Neural progenitor cell (in vitro differentiated cells): ENCODE data around the gene YBEY. TPM values are rescaled to one million over a fixed set of nuclear protein-coding genes. Genes with fewer than 3 reads are reported as not detected.

Experiments used
- DNase-seq: peaks from one replicate; pipeline ENCODE4 v3.0.0-alpha.2; 2016; ENCODE audit warnings: low spot score
- H2AFZ ChIP-seq: fragments of 200-600 bp; sonication (generic); replicated peaks from 2 replicates; pipeline ENCODE4 v1.6.1; 2016; ENCODE audit warnings: antibody characterized with exemption
- H3F3A ChIP-seq: fragments of 200-600 bp; sonication (generic); 2 replicates; pipeline ENCODE4 v1.6.1; 2016; ENCODE audit warnings: antibody characterized with exemption, low read depth
- H3K27ac ChIP-seq: fragments of 200-600 bp; sonication (generic); 2 replicates; pipeline ENCODE4 v1.5.1; 2016; ENCODE audit warnings: mild to moderate bottlenecking
- H3K27me3 ChIP-seq: fragments of 200-600 bp; sonication (generic); 2 replicates; pipeline ENCODE4 v1.6.1; 2016; ENCODE audit warnings: mild to moderate bottlenecking, moderate library complexity
- H3K36me3 ChIP-seq: fragments of 200-600 bp; sonication (generic); 2 replicates; pipeline ENCODE4 v1.5.1; 2016
- H3K4me1 ChIP-seq: fragments of 200-600 bp; sonication (generic); 2 replicates; pipeline ENCODE4 v1.6.1; 2016; ENCODE audit warnings: mixed run types
- H3K4me2 ChIP-seq: fragments of 200-600 bp; sonication (generic); 2 replicates; pipeline ENCODE4 v1.6.1; 2016
- H3K4me3 ChIP-seq: fragments of 200-600 bp; sonication (generic); 2 replicates; pipeline ENCODE4 v1.5.1; 2016
- H3K79me2 ChIP-seq: fragments of 200-600 bp; sonication (generic); 2 replicates; pipeline ENCODE4 v1.6.1; 2016; ENCODE audit warnings: low read depth
- H3K9ac ChIP-seq: fragments of 200-600 bp; sonication (generic); 2 replicates; pipeline ENCODE4 v1.6.1; 2016
- H3K9me3 ChIP-seq: fragments of 200-600 bp; sonication (generic); 2 replicates; pipeline ENCODE4 v1.5.1; 2016; ENCODE audit warnings: low read depth
- H4K20me1 ChIP-seq: fragments of 200-600 bp; sonication (generic); 2 replicates; pipeline ENCODE4 v1.6.1; 2016; ENCODE audit warnings: low read depth
- H3K27ac Mint-ChIP-seq: 3 replicates; pipeline ENCODE4 v1.8.0; 2021; ENCODE audit warnings: mixed read lengths
- H3K27me3 Mint-ChIP-seq: 2 replicates; pipeline ENCODE4 v1.8.0; 2022; ENCODE audit warnings: low read depth, mild to moderate bottlenecking, inconsistent platforms, moderate library complexity, mixed read lengths; ENCODE audit not compliant: insufficient read depth
- H3K36me3 Mint-ChIP-seq: 3 replicates; pipeline ENCODE4 v1.8.0; 2021; ENCODE audit warnings: mixed read lengths
- H3K4me1 Mint-ChIP-seq: 3 replicates; pipeline ENCODE4 v1.8.0; 2021; ENCODE audit warnings: mixed read lengths
- H3K4me3 Mint-ChIP-seq: 3 replicates; pipeline ENCODE4 v1.8.0; 2021; ENCODE audit warnings: mild to moderate bottlenecking, moderate library complexity, mixed read lengths
- H3K9me3 Mint-ChIP-seq: 3 replicates; pipeline ENCODE4 v1.8.0; 2020; ENCODE audit warnings: mixed read lengths
- CTCF ChIP-seq: fragments of 200-600 bp; sonication (generic); IDR thresholded peaks from 2 replicates; pipeline ENCODE4 v1.5.1; 2017; ENCODE audit warnings: antibody characterized with exemption, mild to moderate bottlenecking
- EZH2 ChIP-seq: fragments of 200-600 bp; sonication (generic); IDR thresholded peaks from 2 replicates; pipeline ENCODE4 v1.6.1; 2017; ENCODE audit warnings: antibody characterized with exemption, mild to moderate bottlenecking, moderate library complexity
- EZH2phosphoT487 ChIP-seq: fragments of 200-600 bp; sonication (generic); IDR thresholded peaks from 2 replicates; pipeline ENCODE4 v1.6.1; 2017; ENCODE audit warnings: antibody characterized with exemption
- total RNA-seq: library from RNA; depleted of rRNA; stranded (reverse); fragments of >200 nt; gene quantifications from 2 replicates; pipeline ENCODE4 v1.2.3, GENCODE V29; 2015; ENCODE audit warnings: low replicate concordance

YBEY gene
- total RNA-seq, 1 donor from 2014 or later: 47.3 TPM

DNA sequence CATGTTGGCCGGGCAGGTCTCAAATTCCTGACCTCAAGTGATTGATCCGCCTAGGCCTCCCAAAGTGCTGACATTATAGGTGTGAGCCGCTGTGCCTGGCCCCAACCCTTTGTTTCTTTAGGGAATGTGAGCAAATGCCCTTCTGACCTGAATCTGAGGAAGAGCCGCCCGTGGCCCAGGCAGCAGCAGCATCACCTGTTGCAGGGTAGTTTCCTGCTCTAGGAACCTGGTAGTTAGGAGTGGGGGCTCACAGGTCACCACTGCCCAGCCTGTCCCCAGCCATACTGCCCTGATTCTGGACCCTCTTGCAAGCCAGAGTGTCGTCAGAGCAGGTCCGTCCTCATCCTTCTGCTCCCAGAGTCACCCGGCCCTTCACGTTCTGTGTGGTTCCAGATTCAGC, 13.0 kb downstream of the YBEY start:
- Mint-ChIP-seq H3K36me3 (peaks cover 26% of the 10 kb centered on the region), H3K9me3 (no peaks in the 10 kb centered on the region), H3K27me3 (peaks cover 5% of the 10 kb centered on the region), H3K27ac (no peak overlapping the region), H3K4me1 (peaks cover 6% of the 10 kb centered on the region), H3K4me3 (no peak overlapping the region)
- Histone ChIP-seq H3F3A (peaks cover 12% of the 10 kb centered on the region), H3K27me3 (peaks cover 9% of the 10 kb centered on the region), H3K79me2 (no peaks in the 10 kb centered on the region), H4K20me1 (no peaks in the 10 kb centered on the region), H3K9ac (no peak overlapping the region), H3K9me3 (no peaks in the 10 kb centered on the region), H2AFZ (no peak overlapping the region), H3K4me3 (no peak overlapping the region), H3K36me3 (no peaks in the 10 kb centered on the region), H3K4me1 (no peaks in the 10 kb centered on the region), H3K27ac (no peak overlapping the region), H3K4me2 (no peak overlapping the region)
- DNase-seq: no peak
- TF ChIP-seq EZH2phosphoT487 (no peak), CTCF (no peak), EZH2 (no peak)

DNA sequence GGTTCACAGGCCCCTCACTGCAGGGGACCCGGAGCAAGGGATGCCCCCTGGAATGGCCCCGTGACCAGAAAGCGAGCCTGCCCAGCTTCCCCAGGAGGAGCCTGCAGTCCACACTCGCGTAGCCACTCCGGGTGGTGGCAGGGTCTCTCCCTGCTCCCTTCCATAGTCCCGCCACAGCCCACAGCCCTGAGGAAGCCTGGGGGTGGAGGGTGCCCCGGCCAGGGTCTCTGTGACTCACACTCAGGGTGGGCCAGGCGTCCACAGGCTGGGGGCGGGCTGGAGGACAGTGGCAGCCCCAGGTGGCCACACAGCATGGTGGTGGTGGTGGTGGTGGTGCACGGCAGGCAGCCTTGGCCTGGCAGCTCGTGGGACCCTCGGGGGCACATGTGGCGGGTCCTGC, 15.6 kb downstream of the YBEY start:
- no peak for TF ChIP-seq CTCF
- TF ChIP-seq EZH2phosphoT487: no peak
- no peak for TF ChIP-seq EZH2
- no peaks in the 10 kb centered on the region for H3K4me1 Mint-ChIP-seq
- no peak overlapping the region for H3K27ac Mint-ChIP-seq
- no peak overlapping the region for H2AFZ ChIP-seq
- H3K4me2 ChIP-seq: no peak overlapping the region
- no peaks in the 10 kb centered on the region for H3K4me1 ChIP-seq
- H3K27me3 Mint-ChIP-seq: peaks cover 6% of the 10 kb centered on the region
- H3K79me2 ChIP-seq: no peaks in the 10 kb centered on the region
- H3F3A ChIP-seq: peaks cover 3% of the 10 kb centered on the region
- H3K9ac ChIP-seq: no peak overlapping the region
- no peak overlapping the region for H3K4me3 Mint-ChIP-seq
- H3K9me3 Mint-ChIP-seq: no peaks in the 10 kb centered on the region
- DNase-seq: no peak
- peaks cover 9% of the 10 kb centered on the region for H3K27me3 ChIP-seq
- no peak overlapping the region for H3K4me3 ChIP-seq
- no peaks in the 10 kb centered on the region for H3K9me3 ChIP-seq
- no peaks in the 10 kb centered on the region for H4K20me1 ChIP-seq
- no peak overlapping the region for H3K27ac ChIP-seq
- no peaks in the 10 kb centered on the region for H3K36me3 ChIP-seq
- peaks cover 34% of the 10 kb centered on the region for H3K36me3 Mint-ChIP-seq

- Histone ChIP-seq H3K27me3 (no peaks in the 10 kb centered on the region), H3K36me3 (no peaks in the 10 kb centered on the region), H3K9me3 (no peaks in the 10 kb centered on the region), H3K4me1 (no peaks in the 10 kb centered on the region), H2AFZ (no peak overlapping the region), H3K79me2 (no peaks in the 10 kb centered on the region), H3K4me2 (no peak overlapping the region), H3K9ac (no peak overlapping the region), H3K27ac (no peak overlapping the region), H3F3A (no peaks in the 10 kb centered on the region), H4K20me1 (no peaks in the 10 kb centered on the region), H3K4me3 (no peak overlapping the region)
- peaks cover 4% of the 10 kb centered on the region for H3K27me3 Mint-ChIP-seq
- no peak for DNase-seq
- H3K36me3 Mint-ChIP-seq: peaks cover 41% of the 10 kb centered on the region
- TF ChIP-seq EZH2 (no peak), EZH2phosphoT487 (no peak), CTCF (no peak)
- H3K4me1 Mint-ChIP-seq: no peaks in the 10 kb centered on the region
- H3K9me3 Mint-ChIP-seq: no peaks in the 10 kb centered on the region
- no peak overlapping the region for H3K4me3 Mint-ChIP-seq
- H3K27ac Mint-ChIP-seq: no peak overlapping the region
Observed at GRCh38 chr21:46304437-46304836, 18.3 kb downstream of the YBEY start.

DNA sequence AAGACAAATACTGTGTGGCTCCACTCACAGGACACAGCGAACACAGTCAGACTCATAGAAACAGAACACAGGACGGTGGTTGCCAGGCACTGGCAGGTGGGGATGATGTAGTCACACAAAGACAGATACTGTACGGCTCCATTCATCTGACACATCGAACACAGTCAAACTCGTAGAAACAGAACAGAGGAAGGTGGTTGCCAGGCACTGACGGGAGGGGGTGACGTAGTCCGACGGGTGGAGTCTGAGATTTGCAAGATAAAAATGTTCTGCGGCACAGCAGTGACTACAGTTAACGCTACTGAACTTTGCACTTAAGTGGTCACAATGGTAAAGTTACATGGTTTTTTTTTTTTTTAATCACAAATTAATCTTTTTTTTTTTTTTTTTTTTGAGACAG, 18.8 kb downstream of the YBEY start:
- TF ChIP-seq CTCF: no peak
- TF ChIP-seq EZH2phosphoT487: no peak
- no peak for TF ChIP-seq EZH2
- no peak overlapping the region for H2AFZ ChIP-seq
- no peak overlapping the region for H3K4me3 ChIP-seq
- Mint-ChIP-seq H3K4me3 (no peak overlapping the region), H3K36me3 (peaks cover 38% of the 10 kb centered on the region), H3K9me3 (no peaks in the 10 kb centered on the region), H3K4me1 (no peaks in the 10 kb centered on the region), H3K27ac (no peak overlapping the region), H3K27me3 (peaks cover 4% of the 10 kb centered on the region)
- DNase-seq: no peak
- H3K36me3 ChIP-seq: no peaks in the 10 kb centered on the region
- H4K20me1 ChIP-seq: no peaks in the 10 kb centered on the region
- H3K27me3 ChIP-seq: no peaks in the 10 kb centered on the region
- H3K4me2 ChIP-seq: no peak overlapping the region
- H3F3A ChIP-seq: no peaks in the 10 kb centered on the region
- H3K27ac ChIP-seq: no peak overlapping the region
- H3K9ac ChIP-seq: no peak overlapping the region
- H3K4me1 ChIP-seq: no peaks in the 10 kb centered on the region
- no peaks in the 10 kb centered on the region for H3K79me2 ChIP-seq
- no peaks in the 10 kb centered on the region for H3K9me3 ChIP-seq
